Tibial artery (tissue), 4 donors: Measurements from ENCODE around the gene SLC4A11.
A peak's percentile ranks its signal among the peaks of the same experiment; 100 is the strongest.

Experiments used
- DNase-seq, 2 donors: peaks; one replicate each; pipeline ENCODE4 v3.0.0-alpha.2; 2019
- H3K27ac ChIP-seq, 2 donors: fragments of 200-600 bp; sonication (generic) in 1 of 2; 1 replicate in 1 of 2; 2 replicates in 1 of 2; pipeline ENCODE4 v1.5.1; 2018 to 2019; ENCODE audit warnings: mild to moderate bottlenecking in 1 of 2
- H3K27me3 ChIP-seq, 2 donors: fragments of 200-600 bp; sonication (generic) in 1 of 2; one replicate each; pipeline versions ENCODE4 v1.5.1 to v1.6.0; 2016 to 2019
- H3K36me3 ChIP-seq, 3 donors: fragments of 200-600 bp; sonication (generic) in 2 of 3; one replicate each; pipeline ENCODE4 v1.5.1; 2016 to 2019; ENCODE audit warnings: mild to moderate bottlenecking in 2 of 3
- H3K4me1 ChIP-seq, 4 donors: fragments of 200-600 bp; sonication (generic) in 2 of 4; 1 replicate in 3 of 4; 2 replicates in 1 of 4; pipeline ENCODE4 v1.5.1; 2016 to 2019
- H3K4me3 ChIP-seq, 2 donors: fragments of 200-600 bp; sonication (generic) in 1 of 2; 1 replicate in 1 of 2; 2 replicates in 1 of 2; pipeline ENCODE4 v1.5.1; 2018 to 2019; ENCODE audit warnings: mild to moderate bottlenecking in 2 of 2
- H3K9me3 ChIP-seq, 3 donors: fragments of 200-600 bp; sonication (generic) in 1 of 3; one replicate each; pipeline ENCODE4 v1.5.1; 2016 to 2019
- CTCF ChIP-seq, 2 experiments: fragments of 200-600 bp in 1 of 2; fragments of 450-650 bp in 1 of 2; IDR thresholded peaks; one replicate each; pipeline ENCODE4 v1.5.1; 2017 to 2019; ENCODE audit warnings: antibody characterized with exemption in 2 of 2, mild to moderate bottlenecking in 1 of 2, moderate library complexity in 1 of 2
- intact Hi-C: fragments of 100-400 bp; cut with DNase I; formaldehyde crosslinking; loops from one replicate; pipeline ENCODE4 v1.15.0; 2023; ENCODE audit warnings: low total_unique reads

SLC4A11 gene

GRCh38 chr20:3239867-3240775 is 1.1 kb upstream of the SLC4A11 start:
- Histone ChIP-seq H3K27me3 (peaks cover 0 to 73% of the 10 kb centered on the region in 2 donors), H3K9me3 (no peaks in the 10 kb centered on the region), H3K36me3 (no peaks in the 10 kb centered on the region), H3K4me3 (peak overlapping the region; percentile 55 to 72), H3K4me1 (peaks cover 0 to 26% (median 25%) of the 10 kb centered on the region in 4 donors), H3K27ac (no peak overlapping the region)
- DNase-seq: no peak
- intact Hi-C loops: no loop called here
- no peak for TF ChIP-seq CTCF (IDR thresholded peaks at IDR 0.05)

- peaks cover 0 to 26% (median 25%) of the 10 kb centered on the region in 4 donors for H3K4me1 ChIP-seq
- intact Hi-C loops: no loop called here
- DNase-seq: no peak
- no peak for TF ChIP-seq CTCF (IDR thresholded peaks at IDR 0.05)
- no peaks in the 10 kb centered on the region for H3K36me3 ChIP-seq
- H3K9me3 ChIP-seq: no peaks in the 10 kb centered on the region
- peaks cover 0 to 70% of the 10 kb centered on the region in 2 donors for H3K27me3 ChIP-seq
- peak overlapping the region; percentile 55 to 72 for H3K4me3 ChIP-seq
- H3K27ac ChIP-seq: no peak overlapping the region
Observed at GRCh38 chr20:3238616-3239025, 369 bp downstream of the SLC4A11 start.

GRCh38 chr20:3237958-3238615 is 903 bp downstream of the SLC4A11 start:
- DNase-seq: no peak
- H3K36me3 ChIP-seq: no peaks in the 10 kb centered on the region
- peaks cover 0 to 26% (median 25%) of the 10 kb centered on the region in 4 donors for H3K4me1 ChIP-seq
- peaks cover 0 to 66% of the 10 kb centered on the region in 2 donors for H3K27me3 ChIP-seq
- no peak overlapping the region for H3K27ac ChIP-seq
- H3K4me3 ChIP-seq: peak overlapping the region; percentile 55 to 72
- TF ChIP-seq CTCF (IDR thresholded peaks at IDR 0.05): no peak
- H3K9me3 ChIP-seq: no peaks in the 10 kb centered on the region
- intact Hi-C loops: no loop called here

- no peak for DNase-seq
- no peak overlapping the region for H3K27ac ChIP-seq
- peaks cover 0 to 64% of the 10 kb centered on the region in 2 donors for H3K27me3 ChIP-seq
- H3K36me3 ChIP-seq: no peaks in the 10 kb centered on the region
- intact Hi-C loops: no loop called here
- peaks cover 0 to 26% (median 25%) of the 10 kb centered on the region in 4 donors for H3K4me1 ChIP-seq
- H3K4me3 ChIP-seq: no peak overlapping the region
- no peaks in the 10 kb centered on the region for H3K9me3 ChIP-seq
- TF ChIP-seq CTCF (IDR thresholded peaks at IDR 0.05): no peak
Observed at GRCh38 chr20:3237011-3237957, 1.7 kb downstream of the SLC4A11 start.

GRCh38 chr20:3235666-3236324 is 3.2 kb downstream of the SLC4A11 start:
- intact Hi-C loops: no loop called here
- peaks cover 0 to 56% of the 10 kb centered on the region in 2 donors for H3K27me3 ChIP-seq
- no peak for TF ChIP-seq CTCF (IDR thresholded peaks at IDR 0.05)
- no peaks in the 10 kb centered on the region for H3K36me3 ChIP-seq
- no peak overlapping the region for H3K27ac ChIP-seq
- DNase-seq: no peak
- no peak overlapping the region for H3K4me3 ChIP-seq
- H3K4me1 ChIP-seq: peaks cover 0 to 26% (median 25%) of the 10 kb centered on the region in 4 donors
- H3K9me3 ChIP-seq: no peaks in the 10 kb centered on the region
